Activated CD4-positive, alpha-beta T cell treated with anti-CD3 and anti-CD28 coated beads, Interleukin-2, amount 50 U/mL, for 48 hours (primary cell): ENCODE measurements around the gene IL12A.
A peak's percentile ranks its signal among the peaks of the same experiment; 100 is the strongest.

Experiments
- DNase-seq, 2 experiments: peaks; one replicate each; pipeline ENCODE4 v3.0.0-alpha.2; 2020

IL12A gene

GRCh38 chr3:159991591-159991990, 3.0 kb downstream of the IL12A start:
- no peak for DNase-seq

- no peak for DNase-seq
These were observed 4.0 kb downstream of the IL12A start for GRCh38 chr3:159992589-159992988.

GRCh38 chr3:159994182-159994581, 5.5 kb downstream of the IL12A start:
- DNase-seq, result no peak

GRCh38 chr3:159995091-159995490, 6.5 kb downstream of the IL12A start:
- DNase-seq, result no peak

- DNase-seq, result no peak
These were observed 7.4 kb downstream of the IL12A start for GRCh38 chr3:159996018-159996417.

GRCh38 chr3:159996959-159997358, 8.3 kb downstream of the IL12A start:
- DNase-seq, result no peak

- no peak for DNase-seq
These were observed 12.6 kb downstream of the IL12A start for GRCh38 chr3:160001148-160001760.

- no peak for DNase-seq
These were observed 13.4 kb downstream of the IL12A start for GRCh38 chr3:160001850-160002623.

GRCh38 chr3:160003520-160004128, 15.0 kb downstream of the IL12A start:
- DNase-seq, result peak; percentile 36 to 56

GRCh38 chr3:160005004-160005403, 16.4 kb downstream of the IL12A start:
- DNase-seq, result no peak

GRCh38 chr3:160006282-160007163, 17.9 kb downstream of the IL12A start:
- peak in 1 of 2 experiments; percentile 14 for DNase-seq

GRCh38 chr3:160008961-160009360, 20.3 kb downstream of the IL12A start:
- DNase-seq, result no peak

- DNase-seq, result no peak
These were observed 20.9 kb downstream of the IL12A start for GRCh38 chr3:160009525-160009924.

- no peak for DNase-seq
These were observed 21.9 kb downstream of the IL12A start for GRCh38 chr3:160010578-160010977.

- DNase-seq, result no peak
These were observed 23.5 kb downstream of the IL12A start for GRCh38 chr3:160012108-160012507.

- no peak for DNase-seq
These were observed 28.3 kb downstream of the IL12A start for GRCh38 chr3:160016972-160017371.

GRCh38 chr3:160018959-160019358, 30.3 kb downstream of the IL12A start:
- no peak for DNase-seq

GRCh38 chr3:160020057-160020711, 31.5 kb downstream of the IL12A start:
- DNase-seq, result no peak

GRCh38 chr3:160022068-160022467, 33.4 kb downstream of the IL12A start:
- DNase-seq, result no peak

GRCh38 chr3:160023476-160023875, 34.8 kb downstream of the IL12A start:
- DNase-seq, result no peak

GRCh38 chr3:160027541-160028195, 39.0 kb downstream of the IL12A start:
- peak; percentile 3 to 17 for DNase-seq

- DNase-seq, result no peak
These were observed 47.1 kb downstream of the IL12A start for GRCh38 chr3:160035757-160036156.
